Measurements from ENCODE around the gene CABLES1. TPM values are rescaled to one million over a fixed set of nuclear protein-coding genes. Genes with fewer than 3 reads are reported as not detected.
A peak's percentile ranks its signal among the peaks of the same experiment; 100 is the strongest.

CABLES1 gene
- total RNA-seq, 1 experiment from 2014 or later, result 5.1 TPM

GRCh38 chr18:23207191-23207955, 72.1 kb downstream of the CABLES1 start:
- H3K36me3 ChIP-seq, result peaks cover 7% of the 10 kb centered on the region; the same call in 1 of the 2 replicates
- no peak overlapping the region for H3K27ac ChIP-seq
- peak; percentile 40 to 70 for DNase-seq (ENCODE audit: low read depth in 1 of 2, low spot score in 2 of 2)
- H3K9me3 ChIP-seq (replicated peaks), result 0 out of 2 replicates have a peak, but pooled peaks cover 3% of the 10 kb centered on the region
- no peak overlapping the region for H3K4me3 ChIP-seq
- peaks cover 10% of the 10 kb centered on the region for H3K4me1 ChIP-seq (replicated peaks)
- H3K27me3 ChIP-seq (replicated peaks), result no peaks in the 10 kb centered on the region

GRCh38 chr18:23207994-23208393, 72.7 kb downstream of the CABLES1 start:
- Histone ChIP-seq H3K9me3 (replicated peaks) (0 out of 2 replicates have a peak, but pooled peaks cover 3% of the 10 kb centered on the region), H3K27ac (no peak overlapping the region), H3K27me3 (replicated peaks) (no peaks in the 10 kb centered on the region), H3K36me3 (peaks cover 7% of the 10 kb centered on the region; the same call in 1 of the 2 replicates), H3K4me3 (no peak overlapping the region), H3K4me1 (replicated peaks) (peaks cover 10% of the 10 kb centered on the region)
- no peak for DNase-seq (ENCODE audit: low read depth in 1 of 2, low spot score in 2 of 2)

GRCh38 chr18:23208600-23208999, 73.3 kb downstream of the CABLES1 start:
- no peak for DNase-seq (ENCODE audit: low read depth in 1 of 2, low spot score in 2 of 2)
- H3K9me3 ChIP-seq (replicated peaks), result 0 out of 2 replicates have a peak, but pooled peaks cover 3% of the 10 kb centered on the region
- H3K4me1 ChIP-seq (replicated peaks), result peaks cover 10% of the 10 kb centered on the region

GRCh38 chr18:23209031-23209430, 73.7 kb downstream of the CABLES1 start:
- no peak for DNase-seq (ENCODE audit: low read depth in 1 of 2, low spot score in 2 of 2)
- H3K27me3 ChIP-seq (replicated peaks), result no peaks in the 10 kb centered on the region
- peaks cover 10% of the 10 kb centered on the region for H3K4me1 ChIP-seq (replicated peaks)
- H3K27ac ChIP-seq, result no peak overlapping the region
- H3K4me3 ChIP-seq, result no peak overlapping the region
- H3K9me3 ChIP-seq (replicated peaks), result 0 out of 2 replicates have a peak, but pooled peaks cover 3% of the 10 kb centered on the region
- H3K36me3 ChIP-seq, result peaks cover 7% of the 10 kb centered on the region; the same call in 1 of the 2 replicates

More at GRCh38 chr18:23208600-23208999, 73.3 kb downstream of the CABLES1 start:
- peaks cover 7% of the 10 kb centered on the region; the same call in 1 of the 2 replicates for H3K36me3 ChIP-seq
- H3K4me3 ChIP-seq, result no peak overlapping the region
- H3K27ac ChIP-seq, result no peak overlapping the region
- H3K27me3 ChIP-seq (replicated peaks), result no peaks in the 10 kb centered on the region

GRCh38 chr18:23209796-23210195, 74.5 kb downstream of the CABLES1 start:
- H3K9me3 ChIP-seq (replicated peaks), result 0 out of 2 replicates have a peak, but pooled peaks cover 3% of the 10 kb centered on the region
- H3K4me3 ChIP-seq, result no peak overlapping the region
- peaks cover 10% of the 10 kb centered on the region for H3K4me1 ChIP-seq (replicated peaks)
- no peak overlapping the region for H3K27ac ChIP-seq
- H3K27me3 ChIP-seq (replicated peaks), result no peaks in the 10 kb centered on the region
- DNase-seq (ENCODE audit: low read depth in 1 of 2, low spot score in 2 of 2), result no peak
- peaks cover 7% of the 10 kb centered on the region; the same call in 1 of the 2 replicates for H3K36me3 ChIP-seq

GRCh38 chr18:23210526-23210925, 75.2 kb downstream of the CABLES1 start:
- Histone ChIP-seq H3K36me3 (peaks cover 7% of the 10 kb centered on the region; the same call in 1 of the 2 replicates), H3K4me3 (no peak overlapping the region), H3K27me3 (replicated peaks) (no peaks in the 10 kb centered on the region), H3K27ac (no peak overlapping the region), H3K9me3 (replicated peaks) (0 out of 2 replicates have a peak, but pooled peaks cover 3% of the 10 kb centered on the region), H3K4me1 (replicated peaks) (peaks cover 10% of the 10 kb centered on the region)
- DNase-seq (ENCODE audit: low read depth in 1 of 2, low spot score in 2 of 2), result no peak

GRCh38 chr18:23211146-23211545, 75.9 kb downstream of the CABLES1 start:
- no peak overlapping the region for H3K4me3 ChIP-seq
- no peak overlapping the region for H3K27ac ChIP-seq
- 0 out of 2 replicates have a peak, but pooled peaks cover 3% of the 10 kb centered on the region for H3K9me3 ChIP-seq (replicated peaks)
- no peak for DNase-seq (ENCODE audit: low read depth in 1 of 2, low spot score in 2 of 2)
- H3K27me3 ChIP-seq (replicated peaks), result no peaks in the 10 kb centered on the region
- H3K4me1 ChIP-seq (replicated peaks), result peaks cover 10% of the 10 kb centered on the region
- peaks cover 7% of the 10 kb centered on the region; the same call in 1 of the 2 replicates for H3K36me3 ChIP-seq

GRCh38 chr18:23212161-23212560, 76.9 kb downstream of the CABLES1 start:
- Histone ChIP-seq H3K27me3 (replicated peaks) (no peaks in the 10 kb centered on the region), H3K36me3 (peaks cover 4% of the 10 kb centered on the region; the same call in 1 of the 2 replicates), H3K9me3 (replicated peaks) (0 out of 2 replicates have a peak, but pooled peaks cover 3% of the 10 kb centered on the region), H3K4me1 (replicated peaks) (peaks cover 5% of the 10 kb centered on the region), H3K4me3 (no peak overlapping the region), H3K27ac (no peak overlapping the region)
- no peak for DNase-seq (ENCODE audit: low read depth in 1 of 2, low spot score in 2 of 2)

GRCh38 chr18:23213200-23213599, 77.9 kb downstream of the CABLES1 start:
- DNase-seq (ENCODE audit: low read depth in 1 of 2, low spot score in 2 of 2), result no peak
- H3K27ac ChIP-seq, result no peak overlapping the region
- H3K9me3 ChIP-seq (replicated peaks), result 0 out of 2 replicates have a peak, but pooled peaks cover 3% of the 10 kb centered on the region
- H3K4me3 ChIP-seq, result no peak overlapping the region
- H3K36me3 ChIP-seq, result peaks cover 4% of the 10 kb centered on the region; the same call in 1 of the 2 replicates
- H3K27me3 ChIP-seq (replicated peaks), result no peaks in the 10 kb centered on the region
- H3K4me1 ChIP-seq (replicated peaks), result no peaks in the 10 kb centered on the region

- no peak for DNase-seq (ENCODE audit: low read depth in 1 of 2, low spot score in 2 of 2)
- Histone ChIP-seq H3K36me3 (no peaks in the 10 kb centered on the region), H3K27ac (no peak overlapping the region), H3K9me3 (replicated peaks) (no peaks in the 10 kb centered on the region), H3K4me3 (no peak overlapping the region), H3K4me1 (replicated peaks) (no peaks in the 10 kb centered on the region), H3K27me3 (replicated peaks) (no peaks in the 10 kb centered on the region)
Measured at GRCh38 chr18:23217781-23218180, 82.5 kb downstream of the CABLES1 start.

- H3K27me3 ChIP-seq (replicated peaks), result no peaks in the 10 kb centered on the region
- no peak for DNase-seq (ENCODE audit: low read depth in 1 of 2, low spot score in 2 of 2)
- H3K4me1 ChIP-seq (replicated peaks), result peaks cover 7% of the 10 kb centered on the region
- no peaks in the 10 kb centered on the region for H3K9me3 ChIP-seq (replicated peaks)
- H3K27ac ChIP-seq, result no peak overlapping the region
- H3K36me3 ChIP-seq, result no peaks in the 10 kb centered on the region
- no peak overlapping the region for H3K4me3 ChIP-seq
Measured at GRCh38 chr18:23220355-23220754, 85.1 kb downstream of the CABLES1 start.

GRCh38 chr18:23223641-23224040, 88.4 kb downstream of the CABLES1 start:
- Histone ChIP-seq H3K9me3 (replicated peaks) (no peaks in the 10 kb centered on the region), H3K36me3 (no peaks in the 10 kb centered on the region), H3K4me1 (replicated peaks) (peaks cover 26% of the 10 kb centered on the region), H3K27ac (no peak overlapping the region), H3K4me3 (no peak overlapping the region), H3K27me3 (replicated peaks) (no peaks in the 10 kb centered on the region)
- no peak for DNase-seq (ENCODE audit: low read depth in 1 of 2, low spot score in 2 of 2)

- Histone ChIP-seq H3K36me3 (no peaks in the 10 kb centered on the region), H3K27ac (0 out of 2 replicates have a peak overlapping the region, but pooled peaks have one; percentile 5), H3K27me3 (replicated peaks) (no peaks in the 10 kb centered on the region), H3K4me3 (no peak overlapping the region), H3K9me3 (replicated peaks) (no peaks in the 10 kb centered on the region), H3K4me1 (replicated peaks) (peaks cover 26% of the 10 kb centered on the region)
- DNase-seq (ENCODE audit: low read depth in 1 of 2, low spot score in 2 of 2), result peak in 1 of 2 experiments; percentile 18
Measured at GRCh38 chr18:23225503-23225902, 90.2 kb downstream of the CABLES1 start.

- Histone ChIP-seq H3K36me3 (no peaks in the 10 kb centered on the region), H3K9me3 (replicated peaks) (no peaks in the 10 kb centered on the region), H3K4me3 (no peak overlapping the region), H3K27me3 (replicated peaks) (no peaks in the 10 kb centered on the region), H3K27ac (no peak overlapping the region), H3K4me1 (replicated peaks) (peaks cover 35% of the 10 kb centered on the region)
- no peak for DNase-seq (ENCODE audit: low read depth in 1 of 2, low spot score in 2 of 2)
Measured at GRCh38 chr18:23226391-23226790, 91.1 kb downstream of the CABLES1 start.

All from SJSA1 (cell line).